Osteocyte (in vitro differentiated cells): ENCODE measurements around the gene BRD7. TPM values are rescaled to one million over a fixed set of nuclear protein-coding genes. Genes with fewer than 3 reads are reported as not detected.

Experiments
- DNase-seq: peaks from one replicate; pipeline ENCODE4 v3.0.0; 2021; ENCODE audit warnings: mixed read lengths; ENCODE audit not compliant: unreplicated experiment; ENCODE audit errors: extremely low spot score
- H3K27ac Mint-ChIP-seq: one replicate; pipeline ENCODE4 v1.8.0; 2021; ENCODE audit warnings: mild to moderate bottlenecking, mixed read lengths; ENCODE audit not compliant: unreplicated experiment
- H3K27me3 Mint-ChIP-seq: one replicate; pipeline ENCODE4 v1.8.0; 2021; ENCODE audit warnings: mixed read lengths; ENCODE audit not compliant: unreplicated experiment
- H3K36me3 Mint-ChIP-seq: one replicate; pipeline ENCODE4 v1.8.0; 2021; ENCODE audit warnings: mixed read lengths; ENCODE audit not compliant: unreplicated experiment
- H3K4me1 Mint-ChIP-seq: one replicate; pipeline ENCODE4 v1.8.0; 2021; ENCODE audit warnings: mixed read lengths; ENCODE audit not compliant: unreplicated experiment
- H3K4me3 Mint-ChIP-seq: one replicate; pipeline ENCODE4 v1.8.0; 2021; ENCODE audit warnings: mild to moderate bottlenecking, moderate library complexity, mixed read lengths; ENCODE audit not compliant: unreplicated experiment
- H3K9me3 Mint-ChIP-seq: one replicate; pipeline ENCODE4 v1.8.0; 2021; ENCODE audit warnings: mixed read lengths; ENCODE audit not compliant: unreplicated experiment
- total RNA-seq: library from RNA; stranded (reverse); gene quantifications from 2 replicates; pipeline ENCODE4 v1.2.1, GENCODE V29; 2021
- TF ChIP-seq, protein P1 (sequence below): fragments of 200-600 bp; sonication (generic); IDR thresholded peaks from 2 replicates; pipeline ENCODE4 v1.5.0; 2021; ENCODE audit warnings: antibody characterized with exemption, mild to moderate bottlenecking, moderate library complexity

Gene BRD7
- total RNA-seq, 1 donor from 2014 or later, result 72.3 TPM

DNA sequence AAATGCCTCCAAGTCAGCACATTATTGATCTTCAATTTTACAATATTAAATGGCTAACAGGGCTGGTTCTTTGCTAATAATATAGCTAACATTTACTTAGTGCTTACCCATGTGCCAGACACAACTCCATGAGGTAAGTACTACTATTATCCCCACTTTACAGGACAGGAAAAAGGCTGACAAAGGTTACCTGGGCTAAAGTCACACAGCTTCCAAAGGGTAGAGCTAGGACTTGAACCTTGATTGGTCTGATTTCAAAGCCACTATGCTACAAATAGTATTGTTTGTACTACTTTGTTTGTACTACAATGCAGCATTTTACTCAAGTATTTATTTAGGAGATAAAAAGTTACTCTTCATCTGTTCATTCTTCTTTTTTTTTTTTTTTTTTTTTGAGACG lies 31.9 kb downstream of the BRD7 start:
- H3K4me3 Mint-ChIP-seq, result no peak overlapping the region
- no peak for DNase-seq
- H3K4me1 Mint-ChIP-seq, result peaks cover 52% of the 10 kb centered on the region
- TF ChIP-seq, protein P1, sequence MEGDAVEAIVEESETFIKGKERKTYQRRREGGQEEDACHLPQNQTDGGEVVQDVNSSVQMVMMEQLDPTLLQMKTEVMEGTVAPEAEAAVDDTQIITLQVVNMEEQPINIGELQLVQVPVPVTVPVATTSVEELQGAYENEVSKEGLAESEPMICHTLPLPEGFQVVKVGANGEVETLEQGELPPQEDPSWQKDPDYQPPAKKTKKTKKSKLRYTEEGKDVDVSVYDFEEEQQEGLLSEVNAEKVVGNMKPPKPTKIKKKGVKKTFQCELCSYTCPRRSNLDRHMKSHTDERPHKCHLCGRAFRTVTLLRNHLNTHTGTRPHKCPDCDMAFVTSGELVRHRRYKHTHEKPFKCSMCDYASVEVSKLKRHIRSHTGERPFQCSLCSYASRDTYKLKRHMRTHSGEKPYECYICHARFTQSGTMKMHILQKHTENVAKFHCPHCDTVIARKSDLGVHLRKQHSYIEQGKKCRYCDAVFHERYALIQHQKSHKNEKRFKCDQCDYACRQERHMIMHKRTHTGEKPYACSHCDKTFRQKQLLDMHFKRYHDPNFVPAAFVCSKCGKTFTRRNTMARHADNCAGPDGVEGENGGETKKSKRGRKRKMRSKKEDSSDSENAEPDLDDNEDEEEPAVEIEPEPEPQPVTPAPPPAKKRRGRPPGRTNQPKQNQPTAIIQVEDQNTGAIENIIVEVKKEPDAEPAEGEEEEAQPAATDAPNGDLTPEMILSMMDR, result no peak
- peaks cover 38% of the 10 kb centered on the region for H3K36me3 Mint-ChIP-seq
- H3K27me3 Mint-ChIP-seq, result no peaks in the 10 kb centered on the region
- H3K27ac Mint-ChIP-seq, result peak overlapping the region; percentile 80
- peaks cover 4% of the 10 kb centered on the region for H3K9me3 Mint-ChIP-seq

DNA sequence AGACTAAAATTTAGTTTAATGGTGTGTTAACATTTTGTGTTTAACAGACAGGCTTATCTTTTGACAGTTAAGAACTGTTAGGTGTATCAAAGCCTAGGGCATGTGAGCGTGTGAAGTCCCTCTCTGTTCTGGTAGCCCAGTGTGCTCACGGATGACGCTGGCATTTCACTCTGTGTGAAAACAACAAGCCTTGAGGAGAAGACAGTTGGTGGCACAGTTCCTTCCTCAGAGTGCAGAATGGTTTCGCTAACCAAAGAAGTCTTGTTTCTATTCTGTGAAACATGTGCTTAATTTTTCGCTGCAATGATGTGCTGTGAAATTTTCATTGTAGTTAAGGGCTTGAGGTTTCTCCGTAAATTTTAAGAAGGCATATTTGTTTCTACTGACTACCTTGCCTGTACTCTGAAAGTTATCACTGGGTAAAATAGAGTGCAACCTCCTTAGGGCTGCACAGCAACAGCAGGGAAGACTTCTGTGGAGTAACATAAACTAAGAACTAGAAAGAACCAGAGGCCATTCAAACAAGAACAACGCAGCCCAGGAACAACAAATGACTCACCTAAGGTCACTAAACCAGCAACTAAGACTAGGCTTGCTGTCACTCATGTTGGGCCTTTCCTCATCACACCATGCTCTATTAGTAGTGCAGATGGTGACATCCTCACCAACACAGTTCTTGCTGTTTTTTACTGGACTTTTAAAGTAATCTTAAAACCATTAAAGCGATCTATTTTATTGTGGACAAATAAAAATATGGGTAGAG lies 33.4 kb downstream of the BRD7 start:
- Mint-ChIP-seq H3K4me3 (no peak overlapping the region), H3K36me3 (peaks cover 38% of the 10 kb centered on the region), H3K4me1 (peaks cover 52% of the 10 kb centered on the region), H3K9me3 (peaks cover 4% of the 10 kb centered on the region), H3K27me3 (no peaks in the 10 kb centered on the region), H3K27ac (no peak overlapping the region)
- no peak for DNase-seq
- TF ChIP-seq, protein P1, result no peak

DNA sequence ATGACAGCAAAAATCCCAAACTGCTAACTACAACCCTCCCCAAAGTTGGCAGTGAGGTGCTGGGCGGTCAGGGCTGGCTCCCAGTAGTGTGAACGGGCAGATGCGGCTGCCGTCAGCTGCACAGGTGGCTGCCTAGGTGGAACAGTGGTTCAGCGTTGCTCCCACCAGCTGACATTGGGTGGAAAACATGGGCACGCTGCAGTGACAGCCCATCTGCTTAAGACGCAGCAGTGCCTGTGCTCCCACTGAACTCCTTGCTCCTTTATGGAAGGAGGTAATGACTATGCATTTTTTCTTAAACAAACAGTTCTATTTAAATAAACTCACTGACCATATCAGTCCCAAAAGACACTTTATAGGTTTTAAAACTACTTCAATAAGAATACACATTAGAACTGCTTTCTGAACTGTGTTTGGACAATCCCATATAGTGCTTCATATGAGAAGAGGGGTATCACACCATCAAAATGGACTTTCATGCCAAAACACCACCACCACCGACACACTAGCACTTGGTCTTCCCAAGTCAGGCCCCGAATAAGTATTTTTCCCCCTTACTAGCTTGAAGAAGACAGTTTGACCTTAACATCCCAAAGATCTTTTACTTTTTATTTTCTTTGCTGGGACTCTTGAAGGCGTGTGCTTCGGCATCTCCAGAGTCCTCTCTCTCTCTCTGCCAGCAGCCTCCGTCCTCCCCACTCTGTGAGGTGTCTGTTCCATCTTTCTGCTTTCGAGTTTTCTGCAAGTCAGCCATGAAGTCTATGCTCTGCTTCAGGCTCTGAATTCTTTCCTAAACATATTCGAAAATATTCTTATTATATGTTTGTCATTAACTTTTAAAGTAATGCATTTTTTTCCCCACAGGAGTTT lies 34.4 kb downstream of the BRD7 start:
- no peak overlapping the region for H3K4me3 Mint-ChIP-seq
- peaks cover 4% of the 10 kb centered on the region for H3K9me3 Mint-ChIP-seq
- TF ChIP-seq, protein P1, result no peak
- no peaks in the 10 kb centered on the region for H3K27me3 Mint-ChIP-seq
- H3K36me3 Mint-ChIP-seq, result peaks cover 38% of the 10 kb centered on the region
- H3K4me1 Mint-ChIP-seq, result peaks cover 61% of the 10 kb centered on the region
- no peak for DNase-seq
- H3K27ac Mint-ChIP-seq, result peak overlapping the region; percentile 42

DNA sequence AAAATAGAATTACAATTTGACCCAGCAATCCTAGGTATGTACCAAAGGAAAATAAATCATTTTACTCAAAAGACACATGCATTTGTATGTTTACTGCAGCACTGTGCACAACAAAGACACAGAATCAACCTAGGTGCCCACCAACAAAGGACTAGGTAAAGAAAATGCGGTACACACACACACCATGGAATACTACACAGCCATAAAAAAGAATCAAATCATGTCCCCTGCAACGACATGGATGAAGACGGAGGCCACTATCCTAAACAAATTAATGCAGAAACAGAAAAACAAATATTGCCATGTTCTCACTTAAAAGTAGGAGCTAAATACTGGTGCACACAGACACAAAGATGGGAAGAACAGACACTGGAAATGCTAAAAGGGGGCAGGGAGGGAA lies 36.2 kb downstream of the BRD7 start:
- no peak overlapping the region for H3K4me3 Mint-ChIP-seq
- no peak overlapping the region for H3K27ac Mint-ChIP-seq
- peaks cover 4% of the 10 kb centered on the region for H3K9me3 Mint-ChIP-seq
- peaks cover 48% of the 10 kb centered on the region for H3K4me1 Mint-ChIP-seq
- H3K36me3 Mint-ChIP-seq, result peaks cover 41% of the 10 kb centered on the region
- TF ChIP-seq, protein P1, result no peak
- no peaks in the 10 kb centered on the region for H3K27me3 Mint-ChIP-seq
- DNase-seq, result no peak

DNA sequence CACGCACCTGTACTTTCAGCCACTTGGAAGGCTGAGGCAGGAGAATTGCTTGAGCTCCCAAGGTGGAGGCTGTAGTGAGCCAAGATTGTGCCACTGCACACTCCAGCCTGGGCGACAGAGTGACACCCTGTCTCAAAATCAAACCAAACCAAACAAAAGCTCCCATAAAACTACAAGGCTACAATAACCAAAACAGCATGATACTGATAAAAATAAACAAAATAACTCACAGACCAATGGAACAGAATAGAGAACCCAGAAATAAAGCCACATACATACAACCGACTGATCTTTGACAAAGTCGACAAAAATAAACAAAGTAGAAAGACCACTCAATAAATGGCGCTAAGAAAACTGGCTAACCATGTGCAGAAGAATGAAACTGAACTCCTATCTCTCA lies 37.2 kb downstream of the BRD7 start:
- Mint-ChIP-seq H3K27ac (no peak overlapping the region), H3K27me3 (no peaks in the 10 kb centered on the region), H3K4me3 (no peak overlapping the region), H3K4me1 (peaks cover 38% of the 10 kb centered on the region), H3K9me3 (peaks cover 4% of the 10 kb centered on the region), H3K36me3 (peaks cover 43% of the 10 kb centered on the region)
- TF ChIP-seq, protein P1, result no peak
- no peak for DNase-seq
